GM19372 (cell line): ENCODE measurements around the gene STX10.
A peak's percentile ranks its signal among the peaks of the same experiment; 100 is the strongest.
"Not testable (repeated sequence)": the region's sequence is repeated elsewhere in the genome, so short reads cannot be mapped to it uniquely, and the experiment has no call there.

Experiments
- ATAC-seq: cut with Tn5 transposase; IDR thresholded peaks from one replicate; pipeline ENCODE4 v1.9.1; 2021; ENCODE audit warnings: mild to moderate bottlenecking, low read depth, moderate library complexity; ENCODE audit not compliant: unreplicated experiment

STX10 gene, protein sequence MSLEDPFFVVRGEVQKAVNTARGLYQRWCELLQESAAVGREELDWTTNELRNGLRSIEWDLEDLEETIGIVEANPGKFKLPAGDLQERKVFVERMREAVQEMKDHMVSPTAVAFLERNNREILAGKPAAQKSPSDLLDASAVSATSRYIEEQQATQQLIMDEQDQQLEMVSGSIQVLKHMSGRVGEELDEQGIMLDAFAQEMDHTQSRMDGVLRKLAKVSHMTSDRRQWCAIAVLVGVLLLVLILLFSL

DNA sequence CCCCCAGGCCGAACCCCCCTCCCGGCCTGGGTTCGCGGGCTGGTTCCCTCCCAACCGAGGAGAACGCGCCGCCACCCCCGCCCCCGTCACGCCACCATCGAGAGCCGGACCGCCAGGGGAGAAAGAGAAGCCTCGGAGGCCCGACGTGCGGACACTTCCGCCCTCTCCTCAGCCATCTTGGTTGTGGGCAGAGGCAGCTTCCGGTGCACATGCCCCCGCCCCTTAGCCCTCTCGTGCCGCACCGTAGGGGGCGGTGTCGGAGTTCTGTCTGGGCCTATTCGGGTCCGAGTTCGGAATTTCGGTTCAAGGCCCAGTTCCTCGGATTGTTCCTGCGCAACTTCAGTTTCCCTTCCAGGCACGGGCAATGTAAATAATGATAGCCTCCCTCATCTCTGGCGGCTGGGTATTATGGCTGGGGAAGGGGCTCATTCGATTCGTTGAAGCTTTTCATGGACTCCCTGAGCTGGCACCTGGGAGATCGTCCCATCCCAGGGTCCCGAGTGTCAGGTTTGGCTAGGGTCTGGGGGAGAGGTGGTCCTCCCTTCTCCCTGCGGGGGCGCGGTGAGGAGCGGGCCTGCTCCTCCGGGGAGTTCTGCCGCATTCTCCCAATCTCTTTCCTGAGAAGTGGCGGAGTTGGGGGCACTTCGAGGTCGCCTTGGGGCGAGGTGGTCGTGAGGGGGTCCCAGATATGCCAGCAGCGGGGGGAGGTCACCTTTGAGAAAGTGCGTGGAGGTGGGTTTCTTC lies at the start of gene STX10, which contains the start of gene IER2:
Gene STX10, minus strand, starts transcription at position 189 of the 744 bp plus-strand sequence. CDS start 202 bp downstream, outside the sequence.
Gene IER2, plus strand, starts transcription at position 225 of the 744 bp plus-strand sequence. CDS start 2,776 bp downstream, outside the sequence.
- peak; percentile 34 for ATAC-seq

DNA sequence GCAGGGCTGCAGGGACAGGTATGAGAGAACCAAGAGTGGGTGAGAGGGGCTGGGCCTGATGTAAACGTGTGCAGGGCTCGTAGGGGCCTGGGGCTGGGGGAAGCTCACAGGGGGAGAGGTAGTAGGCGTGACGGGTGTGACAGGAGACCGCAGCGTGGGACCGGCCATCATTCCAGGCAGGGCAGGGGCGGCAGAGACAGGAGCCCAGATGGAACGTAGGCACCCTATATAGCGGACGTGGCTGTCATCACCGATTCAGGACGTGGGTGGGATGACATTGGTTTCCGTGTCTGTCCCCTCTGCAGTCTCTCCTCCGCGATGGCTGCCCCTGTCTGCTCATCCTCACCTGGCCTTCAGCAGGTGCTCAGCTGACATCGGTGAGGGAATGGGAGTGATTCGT lies 48.5 kb upstream of the STX10 start:
- ATAC-seq = no peak

DNA sequence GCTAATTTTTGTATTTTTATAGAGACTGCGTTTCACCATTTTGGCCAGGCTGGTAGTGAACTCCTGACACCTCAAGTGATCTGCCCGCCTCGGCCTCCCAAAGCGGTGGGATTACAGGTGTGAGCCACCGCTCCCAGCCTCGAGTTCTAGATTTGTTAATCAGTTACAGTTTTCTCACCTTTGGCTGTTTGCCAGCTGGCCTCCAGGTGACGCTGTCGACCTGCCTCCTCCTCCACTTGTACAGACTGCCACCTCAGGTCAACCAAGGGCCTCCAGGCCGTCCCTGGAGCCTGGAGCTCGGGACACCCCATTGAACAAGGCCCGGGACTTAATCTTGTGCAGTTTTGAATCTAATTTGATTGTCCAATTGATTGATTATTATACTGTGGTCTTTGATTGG lies 45.5 kb upstream of the STX10 start:
- no peak for ATAC-seq

DNA sequence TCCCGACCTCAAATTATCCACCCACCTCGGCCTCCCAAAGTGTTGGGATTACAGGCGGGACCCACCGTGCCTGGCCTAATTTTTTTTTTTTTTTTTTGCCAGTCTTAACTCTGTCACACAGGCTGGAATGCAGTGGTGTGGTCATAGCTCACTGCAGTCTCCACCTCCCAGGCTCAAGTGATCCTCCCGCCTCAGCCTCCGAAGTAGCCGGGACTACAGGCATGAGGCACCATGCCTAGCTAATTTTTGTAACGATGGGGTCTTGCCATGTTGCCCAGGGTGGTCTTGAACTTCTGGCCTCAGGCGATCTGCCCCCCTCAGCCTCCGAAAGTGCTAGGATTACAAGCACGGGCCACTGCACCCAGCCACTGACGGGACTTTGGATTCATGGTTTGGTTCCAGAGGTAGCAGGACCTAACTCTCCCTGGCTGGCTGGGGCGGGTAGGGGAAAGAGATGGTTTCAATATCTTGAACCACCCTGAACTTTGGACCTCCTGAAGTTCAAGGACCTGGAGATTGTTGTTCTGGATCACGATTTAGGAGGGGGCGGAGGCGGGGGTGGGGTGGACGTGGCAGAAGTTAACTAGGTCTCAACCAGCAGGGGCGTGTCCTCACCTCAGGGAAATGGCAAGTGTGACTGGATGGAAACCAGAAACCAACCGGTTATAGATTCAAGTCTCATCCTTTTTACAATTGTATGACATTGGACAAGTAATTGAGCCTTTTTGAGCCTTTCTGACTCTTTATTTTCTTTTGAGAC lies 40.8 kb upstream of the STX10 start:
- ATAC-seq = no peak

DNA sequence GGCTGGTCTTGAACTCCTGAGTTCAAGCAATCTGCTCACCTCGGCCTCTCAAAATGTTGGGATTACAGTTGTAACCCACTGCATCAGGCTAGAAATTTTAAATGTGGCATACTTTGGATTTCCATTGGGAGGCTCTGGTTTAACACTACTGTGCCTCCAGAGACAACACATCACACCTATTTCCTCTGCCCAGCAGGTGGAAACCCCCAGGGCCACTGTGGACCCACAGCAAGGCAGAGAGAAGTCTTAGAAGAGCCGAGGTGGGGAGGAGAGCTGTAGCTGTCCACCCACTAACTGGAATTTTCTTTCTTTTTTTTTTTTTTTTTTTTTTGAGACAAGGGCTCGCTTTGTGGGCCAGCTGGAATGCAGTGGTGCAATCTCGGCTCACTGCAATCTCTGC lies 39.4 kb upstream of the STX10 start:
- ATAC-seq = no peak

DNA sequence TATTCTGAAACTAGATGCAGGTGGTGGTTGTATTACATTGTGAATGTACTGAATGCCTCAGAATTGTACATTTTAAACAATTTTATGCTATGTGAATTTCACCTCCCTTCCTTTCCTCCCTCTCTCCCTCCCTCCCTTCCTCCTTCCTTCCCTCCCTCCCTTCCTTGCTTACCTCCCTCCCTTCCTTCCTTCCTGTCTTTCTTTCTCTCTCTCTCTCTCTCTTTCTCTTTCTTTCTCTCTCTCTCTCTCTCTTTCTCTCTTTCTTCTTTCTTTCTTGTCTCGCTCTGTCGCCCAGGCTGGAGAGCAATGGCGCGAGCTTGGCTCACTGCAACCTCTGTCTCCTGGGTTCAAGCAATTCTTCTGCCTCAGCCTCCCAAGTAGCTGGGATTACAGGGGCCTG lies 37.2 kb upstream of the STX10 start:
- ATAC-seq = no peak

DNA sequence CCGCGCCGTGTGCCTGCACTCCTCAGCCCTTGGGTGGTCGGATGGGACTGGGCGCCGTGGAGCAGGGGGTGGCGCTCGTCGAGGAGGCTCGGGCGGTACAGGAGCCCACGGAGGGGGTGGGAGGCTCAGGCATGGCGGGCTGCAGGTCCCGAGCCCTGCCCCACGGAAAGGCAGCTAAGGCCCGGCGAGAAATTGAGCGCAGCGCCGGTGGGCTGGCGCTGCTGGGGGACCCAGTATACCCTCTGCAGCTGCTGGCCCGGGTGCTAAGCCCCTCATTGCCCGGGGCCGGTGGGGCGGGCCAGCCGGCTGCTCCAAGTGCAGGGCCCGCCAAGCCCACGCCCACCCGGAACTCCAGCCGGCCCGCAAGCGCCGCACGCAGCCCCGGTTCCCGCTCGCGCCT lies 36.5 kb upstream of the STX10 start:
- not testable (repeated sequence) for ATAC-seq

DNA sequence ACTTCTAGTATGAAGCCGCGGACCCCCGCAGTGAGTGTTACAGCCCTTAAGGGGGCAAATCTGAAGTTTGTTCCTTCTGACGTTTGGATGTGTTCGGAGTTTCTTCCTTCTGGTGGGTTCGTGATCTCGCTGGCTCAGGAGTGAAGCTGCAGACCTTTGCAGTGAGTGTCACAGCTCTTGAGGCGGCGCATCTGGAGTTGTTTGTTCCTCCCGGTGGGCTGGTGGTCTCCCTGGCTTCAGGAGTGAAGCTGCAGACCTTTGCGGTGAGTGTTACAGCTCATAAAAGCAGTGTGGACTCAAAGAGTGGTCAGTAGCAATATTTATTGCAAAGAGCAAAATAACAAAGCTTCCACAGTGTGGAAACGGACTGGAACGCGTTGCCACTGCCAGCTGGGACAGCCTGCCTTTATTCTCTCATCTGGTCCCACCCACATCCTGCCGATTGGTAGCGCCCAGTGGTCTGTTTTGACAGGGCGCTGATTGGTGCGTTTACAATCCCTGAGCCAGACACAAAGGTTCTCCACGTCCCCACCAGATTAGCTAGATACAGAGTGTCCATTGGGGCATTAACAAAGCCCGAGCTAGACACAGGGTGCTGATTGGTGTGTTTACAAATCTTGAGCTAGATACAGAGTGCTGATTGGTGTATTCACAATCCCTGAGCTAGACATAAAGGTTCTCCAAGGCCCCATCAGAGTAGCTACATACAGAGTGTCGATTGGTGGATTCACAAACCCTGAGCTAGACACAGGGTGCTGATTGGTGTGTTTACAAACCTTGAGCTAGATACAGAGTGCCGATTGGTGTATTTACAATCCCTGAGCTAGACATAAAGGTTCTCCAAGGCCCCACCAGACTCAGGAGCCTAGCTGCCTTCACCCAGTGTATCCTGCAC lies 35.8 kb upstream of the STX10 start:
- not testable (repeated sequence) for ATAC-seq

DNA sequence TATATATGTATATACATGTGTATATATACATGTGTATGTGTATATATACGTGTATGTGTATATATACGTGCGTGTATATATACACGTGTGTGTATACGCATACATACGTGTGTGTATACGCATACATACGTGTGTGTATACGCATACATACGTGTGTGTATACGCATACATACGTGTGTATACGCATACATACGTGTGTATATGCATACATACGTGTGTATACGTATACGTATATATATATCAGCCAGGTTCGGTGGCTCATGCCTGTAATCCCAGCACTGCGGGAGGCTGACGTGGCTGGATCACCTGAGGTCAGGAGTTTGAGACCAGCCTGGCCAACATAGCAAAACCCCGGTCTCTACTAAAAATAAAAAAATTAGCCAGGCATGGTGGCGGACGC lies 34.8 kb upstream of the STX10 start:
- not testable (repeated sequence) for ATAC-seq

DNA sequence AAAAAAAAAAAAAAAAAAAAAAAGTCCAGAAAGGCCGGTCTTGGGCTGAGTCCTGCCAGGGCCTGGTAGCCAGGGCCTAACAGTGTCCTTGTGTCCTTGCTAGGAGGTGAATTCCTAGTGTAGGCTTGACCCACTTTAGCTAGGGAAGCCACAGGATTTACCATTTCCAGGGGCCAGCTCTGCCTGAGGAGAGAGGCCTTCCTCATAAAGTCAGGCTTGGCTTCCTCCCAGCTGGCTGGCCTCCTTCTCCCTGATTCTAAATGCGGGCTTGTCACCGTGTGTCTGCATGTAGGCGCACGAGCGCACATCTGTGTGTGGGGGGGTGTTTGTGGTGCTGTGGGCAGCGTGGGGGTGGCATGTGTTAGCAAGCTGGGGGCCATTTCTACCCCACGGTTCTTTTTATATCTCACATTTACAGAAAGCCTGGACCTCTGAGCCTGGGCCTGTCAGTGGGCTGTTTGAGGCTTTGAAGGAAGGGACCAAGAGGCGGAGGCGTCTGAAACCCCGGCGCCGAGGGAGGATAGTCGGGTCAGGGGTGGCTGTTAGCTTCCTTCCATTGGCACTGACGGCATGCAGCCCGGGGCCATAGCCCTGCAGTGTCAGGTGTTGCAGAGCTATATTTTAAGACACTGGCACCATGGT lies 31.7 kb upstream of the STX10 start:
- no peak for ATAC-seq

DNA sequence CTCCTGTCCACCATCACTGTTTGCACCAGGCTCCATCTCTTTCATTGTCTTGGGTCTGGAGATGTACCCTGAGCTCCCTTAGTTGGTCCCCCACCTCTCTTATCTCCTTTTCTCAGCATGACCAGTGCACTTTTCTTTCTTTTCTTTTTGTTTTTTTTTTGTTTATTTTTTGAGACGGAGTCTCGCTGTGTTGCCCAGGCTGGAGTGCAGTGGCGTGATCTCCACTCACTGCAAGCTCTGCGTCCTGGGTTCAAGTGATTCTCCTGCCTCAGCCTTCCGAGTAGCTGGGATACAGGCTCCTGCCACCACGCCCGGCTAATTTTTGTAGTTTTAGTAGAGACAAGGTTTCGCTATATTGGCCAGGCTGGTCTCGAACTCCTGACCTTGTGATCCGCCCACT lies 28.1 kb upstream of the STX10 start:
- not testable (repeated sequence) for ATAC-seq

DNA sequence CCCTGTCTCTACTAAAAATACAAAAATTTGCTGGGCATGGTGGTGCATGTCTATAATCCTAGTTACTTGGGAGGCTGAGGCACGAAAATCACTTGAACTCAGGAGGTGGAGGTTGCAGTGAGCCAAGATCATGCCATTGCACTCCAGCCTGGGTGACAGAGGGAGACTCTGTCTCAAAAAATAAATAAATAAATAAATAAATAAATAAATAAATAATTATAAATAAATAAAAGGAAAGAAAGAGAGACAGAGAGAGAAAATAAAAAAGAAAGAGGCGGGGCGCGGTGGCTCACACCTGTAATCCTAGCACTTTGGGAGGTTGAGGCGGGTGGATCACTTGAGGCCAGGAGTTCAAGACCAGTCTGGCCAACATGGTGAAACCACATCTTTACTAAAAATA lies 27.4 kb upstream of the STX10 start:
- ATAC-seq = not testable (repeated sequence)

DNA sequence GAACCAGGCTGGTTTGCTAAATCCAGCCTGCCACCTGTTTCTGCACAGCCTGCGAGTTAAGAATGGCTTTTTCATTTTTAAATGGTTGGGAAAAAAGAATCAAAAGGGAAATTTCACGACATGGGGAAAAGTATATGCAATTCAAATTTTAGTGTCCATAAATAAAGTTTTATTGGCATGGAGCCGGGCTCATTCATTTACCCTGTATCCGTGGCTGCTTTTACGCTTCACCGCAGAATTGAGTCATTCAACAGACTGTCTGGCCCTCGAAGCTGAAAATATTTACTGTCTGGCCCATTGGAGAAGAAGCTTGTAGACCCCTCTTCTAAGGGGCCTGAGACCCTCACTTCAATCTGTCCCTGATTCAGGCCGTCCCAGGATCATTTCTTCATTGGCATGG lies 26.2 kb upstream of the STX10 start:
- no peak for ATAC-seq

DNA sequence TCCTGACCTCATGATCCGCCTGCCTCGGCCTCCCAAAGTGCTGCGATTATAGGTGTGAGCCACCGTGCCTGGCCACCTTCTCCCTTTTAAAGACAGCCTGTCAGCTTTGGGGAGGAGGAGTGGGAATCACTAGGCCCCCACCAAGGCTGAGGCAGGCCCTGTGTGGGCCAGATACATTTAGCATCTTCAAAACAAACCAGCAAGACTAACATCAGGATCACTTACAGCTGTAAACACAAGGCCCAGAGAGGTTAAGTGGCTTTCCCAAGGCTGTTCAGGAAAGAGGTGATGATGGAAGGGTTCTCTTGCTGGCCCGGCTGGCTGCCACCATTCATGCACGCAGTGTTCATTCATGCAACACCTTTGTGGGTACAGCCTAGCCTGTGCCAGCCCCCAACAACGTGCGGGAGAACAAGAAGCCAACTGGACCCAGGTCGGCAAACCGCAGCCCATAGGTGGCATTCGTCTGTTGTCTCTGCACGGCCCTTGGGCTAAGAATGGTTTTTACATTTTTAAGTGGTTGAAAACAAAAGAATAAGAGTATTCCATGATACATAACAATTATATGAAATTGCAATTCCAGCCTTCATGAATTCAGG lies 23.1 kb upstream of the STX10 start:
- ATAC-seq = no peak

DNA sequence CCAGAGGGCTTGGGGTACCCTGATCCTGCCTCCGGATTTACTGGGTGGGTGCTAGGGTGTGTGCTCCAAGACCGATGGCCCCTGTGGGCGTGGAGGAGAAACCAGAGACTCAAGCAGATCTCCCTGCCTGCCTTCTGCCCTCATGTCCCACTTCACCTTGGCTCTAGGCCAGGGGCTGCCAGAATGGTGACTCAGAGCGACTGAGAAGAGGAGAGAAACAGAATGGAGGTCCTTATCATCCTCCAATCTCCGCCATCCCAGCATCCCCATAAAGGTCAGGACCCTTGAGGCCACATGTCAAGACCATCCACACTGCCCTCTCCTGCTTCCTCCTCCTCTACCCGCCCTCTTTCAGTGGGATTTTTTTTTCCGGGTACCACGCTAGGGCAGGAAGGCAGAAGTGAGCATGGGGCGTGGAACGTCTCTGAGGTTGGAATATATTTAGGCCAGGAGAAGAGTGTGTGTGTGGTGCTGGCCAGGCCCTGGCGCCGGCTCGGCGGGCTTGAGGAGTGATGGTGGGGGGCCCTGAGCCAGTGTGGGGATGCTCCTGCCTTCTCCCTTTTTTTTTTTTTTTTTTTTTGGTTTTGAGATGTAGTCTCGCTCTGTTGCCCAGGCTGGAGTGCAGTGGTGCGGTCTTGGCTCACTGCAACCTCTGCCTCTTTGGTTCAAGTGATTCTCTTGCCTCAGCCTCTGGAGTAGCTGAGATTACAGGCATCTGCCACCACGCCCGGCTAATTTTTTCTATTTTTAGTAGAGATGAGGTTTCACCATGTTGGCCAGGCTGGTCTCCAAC lies 22.4 kb upstream of the STX10 start:
- ATAC-seq = no peak

DNA sequence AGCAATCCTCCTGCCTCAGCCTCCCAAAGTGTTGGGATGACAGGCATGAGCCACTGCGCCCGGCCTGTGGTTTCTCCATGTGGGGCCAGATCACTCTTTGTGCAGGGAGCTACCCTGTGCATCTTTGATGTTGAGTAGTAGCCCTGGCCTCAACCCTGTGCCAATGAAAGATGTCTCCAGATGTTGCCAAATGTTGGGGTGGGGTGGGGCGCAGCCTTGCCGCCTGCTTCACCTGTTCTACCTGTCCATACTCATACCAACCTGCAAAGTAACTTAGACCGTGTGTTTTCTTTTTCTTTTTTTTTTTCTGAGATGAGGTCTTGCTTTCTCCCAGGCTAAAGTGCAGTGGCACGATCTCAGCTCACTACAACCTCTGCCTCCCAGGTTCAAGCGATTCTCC lies 21.0 kb upstream of the STX10 start:
- ATAC-seq = no peak

DNA sequence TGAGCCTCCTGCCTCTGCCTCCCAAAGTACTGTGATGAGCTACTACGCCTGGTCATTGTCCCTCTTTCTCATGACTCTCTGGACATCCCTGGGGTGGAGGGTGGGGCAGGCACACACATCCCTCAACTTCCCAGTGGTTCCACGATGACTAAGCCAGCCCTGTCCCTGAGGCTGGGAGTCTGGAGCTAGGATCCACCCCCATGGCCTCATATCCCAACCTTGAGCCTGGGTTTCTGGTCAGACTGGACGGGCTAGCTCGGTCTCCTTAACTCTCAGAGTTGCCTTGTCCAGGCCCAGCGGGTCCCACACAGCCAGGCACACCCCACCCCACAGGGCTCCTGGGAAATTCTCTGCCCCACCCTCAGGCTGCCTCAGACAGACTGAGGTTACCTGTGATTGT lies 19.6 kb upstream of the STX10 start:
- ATAC-seq = no peak

DNA sequence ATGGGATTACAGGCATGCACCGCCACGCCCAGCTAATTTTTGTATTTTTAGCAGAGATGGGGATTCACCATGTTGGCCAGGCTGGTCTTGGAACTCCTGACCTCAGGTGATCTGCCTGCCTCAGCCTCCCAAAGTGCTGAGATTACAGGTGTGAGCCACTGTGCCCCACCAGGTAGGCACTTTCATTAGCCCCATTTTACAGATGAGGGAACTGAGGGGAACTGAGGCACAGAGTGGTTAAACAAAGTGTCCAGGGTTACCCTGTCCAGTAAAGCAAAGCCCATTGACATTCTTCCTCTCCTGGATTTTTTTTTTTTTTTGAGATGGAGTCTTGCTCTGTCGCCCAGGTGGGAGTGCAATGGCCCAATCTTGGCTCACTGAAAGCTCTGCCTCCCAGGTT lies 16.0 kb upstream of the STX10 start:
- ATAC-seq = not testable (repeated sequence)
